RKO (cell line): ENCODE results near the gene ZNF428.

ENCODE experiments used
- DNase-seq: peaks from one replicate; pipeline ENCODE4 v3.0.0-alpha.2; 2016; ENCODE audit warnings: low spot score

The ZNF428 gene

DNA sequence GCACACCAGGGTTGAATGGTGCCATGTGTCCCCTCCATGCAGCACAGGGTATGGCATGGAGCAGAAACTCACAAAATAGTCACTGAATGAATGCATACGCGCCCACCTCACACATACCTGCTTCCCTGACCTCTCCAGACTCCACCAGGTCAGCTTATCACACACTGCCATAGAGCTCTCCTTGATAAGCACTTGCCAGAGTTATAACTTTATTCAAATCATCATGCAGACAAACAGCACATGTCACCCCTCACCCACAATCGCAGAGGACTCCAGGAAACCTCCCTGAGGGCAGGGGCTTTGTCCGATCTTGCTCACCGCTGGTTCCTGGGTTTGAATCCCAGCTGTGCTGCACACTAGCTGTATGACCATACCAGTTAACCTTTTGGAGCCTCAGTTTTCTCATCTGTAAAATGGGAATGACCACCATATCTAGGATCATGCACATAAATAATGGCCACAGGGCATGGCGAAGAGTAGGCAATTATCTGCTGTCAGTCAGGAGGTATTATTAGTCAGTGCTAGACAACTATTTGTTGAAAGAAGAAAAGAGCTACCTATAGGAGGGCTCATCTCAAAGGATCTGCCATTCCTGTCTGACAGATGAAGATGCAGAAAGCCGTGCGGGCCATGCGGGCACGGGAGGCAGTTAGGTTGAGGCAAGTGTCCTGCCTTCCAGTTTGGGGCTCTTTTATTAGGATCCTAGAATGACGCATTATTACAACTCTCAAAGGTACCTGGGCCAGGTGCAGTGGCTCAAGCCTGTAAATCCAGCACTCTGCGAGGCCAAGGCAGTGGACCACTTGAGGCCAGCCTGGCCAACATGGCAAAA, 58.1 kb downstream of the ZNF428 start:
- DNase-seq = no peak

DNA sequence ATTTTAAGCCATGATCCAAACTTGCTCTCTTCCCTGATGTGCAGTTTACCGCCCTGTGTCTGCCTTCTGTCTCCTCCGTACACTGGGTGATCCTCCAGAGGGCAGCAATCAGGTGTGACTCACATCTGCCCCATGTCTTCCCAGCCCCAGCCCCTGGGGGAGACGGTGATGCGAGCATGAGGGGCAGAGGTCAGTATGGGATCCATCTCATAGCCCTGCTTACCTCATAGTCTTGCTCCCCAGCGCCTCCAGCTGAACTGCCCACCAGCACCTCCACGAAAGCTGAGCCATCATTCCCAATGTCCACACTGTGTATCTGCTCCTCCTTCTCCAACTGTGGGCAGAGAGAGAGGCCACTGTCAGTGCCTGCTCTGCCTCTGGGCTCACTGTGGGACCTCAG, 58.7 kb downstream of the ZNF428 start:
- DNase-seq = peak; percentile 54
